HepG2 (cell line): Measurements from ENCODE around the gene PLPP3. TPM values are rescaled to one million over a fixed set of nuclear protein-coding genes. Genes with fewer than 3 reads are reported as not detected.

Experiments
- CBX5 ChIP-seq: sonication (generic); formaldehyde crosslinking; IDR thresholded peaks from 2 replicates; pipeline ENCODE4 v1.4.0; 2020; ENCODE audit warnings: missing genetic modification reagents, borderline replicate concordance
- ELF3 ChIP-seq: IDR thresholded peaks from 2 replicates; pipeline ENCODE4 v1.6.1; 2016; ENCODE audit warnings: missing genetic modification reagents, missing compliant biosample characterization
- ETV6 ChIP-seq: sonication (generic); formaldehyde crosslinking; conservative IDR thresholded peaks from 2 replicates; pipeline ENCODE4 v1.4.0; 2020; ENCODE audit warnings: missing genetic modification reagents
- HOXA9 ChIP-seq: sonication (generic); formaldehyde crosslinking; IDR thresholded peaks from 2 replicates; pipeline ENCODE4 v1.8.1; 2022; ENCODE audit warnings: missing genetic modification reagents, mild to moderate bottlenecking, moderate library complexity, borderline replicate concordance
- JUND ChIP-seq: sonication (generic); formaldehyde crosslinking; IDR thresholded peaks from 2 replicates; pipeline ENCODE4 v1.8.0; 2022; ENCODE audit warnings: mild to moderate bottlenecking, missing genetic modification reagents
- NKX3-1 ChIP-seq: sonication (generic); formaldehyde crosslinking; IDR thresholded peaks from 2 replicates; pipeline ENCODE4 v1.5.0; 2020; ENCODE audit warnings: missing genetic modification reagents
- PHF8 ChIP-seq: sonication (generic); formaldehyde crosslinking; IDR thresholded peaks from 2 replicates; pipeline ENCODE4 v1.5.0; 2020; ENCODE audit warnings: missing genetic modification reagents
- PITX1 ChIP-seq: sonication (generic); formaldehyde crosslinking; IDR thresholded peaks from 2 replicates; pipeline ENCODE4 v1.5.1; 2020; ENCODE audit warnings: mild to moderate bottlenecking, missing genetic modification reagents
- TCF12 ChIP-seq, 2 experiments: fragments of 450-650 bp in 1 of 2; sonication (generic) in 1 of 2; formaldehyde crosslinking in 1 of 2; IDR thresholded peaks; 2 replicates each; pipeline versions ENCODE4 v1.6.1 to v1.8.0; 2017 to 2022; ENCODE audit warnings: antibody characterized with exemption in 1 of 2, mild to moderate bottlenecking in 1 of 2, missing genetic modification reagents in 1 of 2, moderate library complexity in 1 of 2
- ZNF615 ChIP-seq: sonication (generic); formaldehyde crosslinking; IDR thresholded peaks from 2 replicates; pipeline ENCODE4 v1.5.0; 2020; ENCODE audit warnings: mild to moderate bottlenecking, missing genetic modification reagents, borderline replicate concordance
- ZNF724P ChIP-seq: sonication (generic); formaldehyde crosslinking; IDR thresholded peaks from 2 replicates; pipeline ENCODE4 v1.8.0; 2022; ENCODE audit warnings: missing genetic modification reagents, borderline replicate concordance
- ZNF772 ChIP-seq: sonication (generic); formaldehyde crosslinking; IDR thresholded peaks from 2 replicates; pipeline ENCODE4 v1.5.0; 2020; ENCODE audit warnings: mild to moderate bottlenecking, missing genetic modification reagents
- ZNF841 ChIP-seq: sonication (generic); formaldehyde crosslinking; IDR thresholded peaks from 2 replicates; pipeline ENCODE4 v1.8.1; 2023; ENCODE audit warnings: missing genetic modification reagents, borderline replicate concordance
- polyA plus RNA-seq, 8 experiments: library from polyadenylated mRNA; depleted of rRNA in 3 of 8; stranded (reverse) in 7 of 8; unstranded in 1 of 8; fragments of >200 nt; fragmentation: Illumina TruSeq in 4 of 8; extraction: Trizol in 4 of 8; gene quantifications; 2 replicates each; pipeline versions ENCODE4 v1.2.1 to v1.2.3, GENCODE V29; 2011 to 2016; ENCODE audit warnings: low read depth in 4 of 8, missing spikeins in 1 of 8, mixed read lengths in 1 of 8; ENCODE audit not compliant: insufficient read depth in 1 of 8
- total RNA-seq, 5 experiments: library from RNA; depleted of rRNA; stranded (reverse); fragments of >200 nt; fragmentation: Illumina TruSeq; extraction: Trizol; gene quantifications; 2 replicates each; pipeline ENCODE4 v1.2.3, GENCODE V29; 2016; ENCODE audit warnings: low read depth in 1 of 5
- TF ChIP-seq, protein P1 (sequence below): sonication (generic); formaldehyde crosslinking; IDR thresholded peaks from 2 replicates; pipeline ENCODE4 v1.4.0; 2020; ENCODE audit warnings: missing genetic modification reagents
- TF ChIP-seq, protein P2 (sequence below): sonication (generic); formaldehyde crosslinking; IDR thresholded peaks from 2 replicates; pipeline ENCODE4 v1.8.1; 2023; ENCODE audit warnings: mild to moderate bottlenecking, missing genetic modification reagents
- TF ChIP-seq, protein P3 (sequence below): sonication (generic); formaldehyde crosslinking; conservative IDR thresholded peaks from 2 replicates; pipeline ENCODE4 v1.4.0; 2020; ENCODE audit warnings: mild to moderate bottlenecking, missing genetic modification reagents, moderate library complexity
- TF ChIP-seq, protein P4 (sequence below): sonication (generic); formaldehyde crosslinking; IDR thresholded peaks from 2 replicates; pipeline ENCODE4 v1.5.1; 2020; ENCODE audit warnings: mild to moderate bottlenecking, missing genetic modification reagents, borderline replicate concordance

PLPP3 gene
- total and polyA plus RNA-seq, 2 of the 13 experiments (the other 11 are each of a cell fraction or from before 2014, with no cell fraction given), result 49.7 to 65.8 TPM

DNA sequence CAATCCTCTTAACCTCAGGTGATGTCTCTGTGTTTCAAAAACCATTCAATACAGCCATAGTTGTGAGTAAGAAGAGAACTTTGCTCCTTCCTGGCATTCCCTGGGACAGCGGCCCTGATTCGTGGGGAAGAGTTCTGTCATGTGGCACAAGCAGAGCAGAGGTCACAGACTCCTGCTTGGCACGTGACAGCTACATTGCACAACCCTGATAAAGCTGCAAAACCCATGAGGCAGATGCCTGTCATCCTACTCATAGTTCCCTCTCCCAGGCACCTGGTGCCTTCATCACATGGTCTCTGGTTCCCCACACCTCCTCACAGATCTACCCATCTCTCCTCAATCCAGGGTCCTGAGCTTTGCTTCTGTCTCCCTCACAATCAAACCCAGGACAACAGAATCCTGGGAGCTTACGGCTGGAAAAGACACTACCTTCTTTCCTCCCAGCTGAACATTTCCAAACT is 70.8 kb downstream of the PLPP3 start (continued):
- TF ChIP-seq, protein P1, sequence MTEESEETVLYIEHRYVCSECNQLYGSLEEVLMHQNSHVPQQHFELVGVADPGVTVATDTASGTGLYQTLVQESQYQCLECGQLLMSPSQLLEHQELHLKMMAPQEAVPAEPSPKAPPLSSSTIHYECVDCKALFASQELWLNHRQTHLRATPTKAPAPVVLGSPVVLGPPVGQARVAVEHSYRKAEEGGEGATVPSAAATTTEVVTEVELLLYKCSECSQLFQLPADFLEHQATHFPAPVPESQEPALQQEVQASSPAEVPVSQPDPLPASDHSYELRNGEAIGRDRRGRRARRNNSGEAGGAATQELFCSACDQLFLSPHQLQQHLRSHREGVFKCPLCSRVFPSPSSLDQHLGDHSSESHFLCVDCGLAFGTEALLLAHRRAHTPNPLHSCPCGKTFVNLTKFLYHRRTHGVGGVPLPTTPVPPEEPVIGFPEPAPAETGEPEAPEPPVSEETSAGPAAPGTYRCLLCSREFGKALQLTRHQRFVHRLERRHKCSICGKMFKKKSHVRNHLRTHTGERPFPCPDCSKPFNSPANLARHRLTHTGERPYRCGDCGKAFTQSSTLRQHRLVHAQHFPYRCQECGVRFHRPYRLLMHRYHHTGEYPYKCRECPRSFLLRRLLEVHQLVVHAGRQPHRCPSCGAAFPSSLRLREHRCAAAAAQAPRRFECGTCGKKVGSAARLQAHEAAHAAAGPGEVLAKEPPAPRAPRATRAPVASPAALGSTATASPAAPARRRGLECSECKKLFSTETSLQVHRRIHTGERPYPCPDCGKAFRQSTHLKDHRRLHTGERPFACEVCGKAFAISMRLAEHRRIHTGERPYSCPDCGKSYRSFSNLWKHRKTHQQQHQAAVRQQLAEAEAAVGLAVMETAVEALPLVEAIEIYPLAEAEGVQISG (CRISPR knock-in tag), result peak; percentile 93
- peak; percentile 84 for TF ChIP-seq ETV6
- no peak for TF ChIP-seq ZNF841 (CRISPR knock-in tag)
- peak; percentile 97 for TF ChIP-seq CBX5 (CRISPR knock-in tag)
- TF ChIP-seq ELF3 (CRISPR knock-in tag), result peak; percentile 96
- TF ChIP-seq HOXA9, result no peak
- TF ChIP-seq ZNF724P (CRISPR knock-in tag), result no peak
- no peak for TF ChIP-seq TCF12 (IDR thresholded peaks at IDR 0.05)
- peak; percentile 96 for TF ChIP-seq TCF12 (CRISPR knock-in tag; IDR thresholded peaks at IDR 0.05)
- TF ChIP-seq, protein P2, sequence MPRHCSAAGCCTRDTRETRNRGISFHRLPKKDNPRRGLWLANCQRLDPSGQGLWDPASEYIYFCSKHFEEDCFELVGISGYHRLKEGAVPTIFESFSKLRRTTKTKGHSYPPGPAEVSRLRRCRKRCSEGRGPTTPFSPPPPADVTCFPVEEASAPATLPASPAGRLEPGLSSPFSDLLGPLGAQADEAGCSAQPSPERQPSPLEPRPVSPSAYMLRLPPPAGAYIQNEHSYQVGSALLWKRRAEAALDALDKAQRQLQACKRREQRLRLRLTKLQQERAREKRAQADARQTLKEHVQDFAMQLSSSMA (CRISPR knock-in tag), result peak; percentile 85; the same call in 1 of the 2 replicates
- TF ChIP-seq, protein P3, sequence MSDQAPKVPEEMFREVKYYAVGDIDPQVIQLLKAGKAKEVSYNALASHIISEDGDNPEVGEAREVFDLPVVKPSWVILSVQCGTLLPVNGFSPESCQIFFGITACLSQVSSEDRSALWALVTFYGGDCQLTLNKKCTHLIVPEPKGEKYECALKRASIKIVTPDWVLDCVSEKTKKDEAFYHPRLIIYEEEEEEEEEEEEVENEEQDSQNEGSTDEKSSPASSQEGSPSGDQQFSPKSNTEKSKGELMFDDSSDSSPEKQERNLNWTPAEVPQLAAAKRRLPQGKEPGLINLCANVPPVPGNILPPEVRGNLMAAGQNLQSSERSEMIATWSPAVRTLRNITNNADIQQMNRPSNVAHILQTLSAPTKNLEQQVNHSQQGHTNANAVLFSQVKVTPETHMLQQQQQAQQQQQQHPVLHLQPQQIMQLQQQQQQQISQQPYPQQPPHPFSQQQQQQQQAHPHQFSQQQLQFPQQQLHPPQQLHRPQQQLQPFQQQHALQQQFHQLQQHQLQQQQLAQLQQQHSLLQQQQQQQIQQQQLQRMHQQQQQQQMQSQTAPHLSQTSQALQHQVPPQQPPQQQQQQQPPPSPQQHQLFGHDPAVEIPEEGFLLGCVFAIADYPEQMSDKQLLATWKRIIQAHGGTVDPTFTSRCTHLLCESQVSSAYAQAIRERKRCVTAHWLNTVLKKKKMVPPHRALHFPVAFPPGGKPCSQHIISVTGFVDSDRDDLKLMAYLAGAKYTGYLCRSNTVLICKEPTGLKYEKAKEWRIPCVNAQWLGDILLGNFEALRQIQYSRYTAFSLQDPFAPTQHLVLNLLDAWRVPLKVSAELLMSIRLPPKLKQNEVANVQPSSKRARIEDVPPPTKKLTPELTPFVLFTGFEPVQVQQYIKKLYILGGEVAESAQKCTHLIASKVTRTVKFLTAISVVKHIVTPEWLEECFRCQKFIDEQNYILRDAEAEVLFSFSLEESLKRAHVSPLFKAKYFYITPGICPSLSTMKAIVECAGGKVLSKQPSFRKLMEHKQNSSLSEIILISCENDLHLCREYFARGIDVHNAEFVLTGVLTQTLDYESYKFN (CRISPR knock-in tag), result peak; percentile 97
- peak; percentile 86 for TF ChIP-seq JUND (CRISPR knock-in tag)
- peak; percentile 95 for TF ChIP-seq PITX1 (CRISPR knock-in tag)
- TF ChIP-seq, protein P4, sequence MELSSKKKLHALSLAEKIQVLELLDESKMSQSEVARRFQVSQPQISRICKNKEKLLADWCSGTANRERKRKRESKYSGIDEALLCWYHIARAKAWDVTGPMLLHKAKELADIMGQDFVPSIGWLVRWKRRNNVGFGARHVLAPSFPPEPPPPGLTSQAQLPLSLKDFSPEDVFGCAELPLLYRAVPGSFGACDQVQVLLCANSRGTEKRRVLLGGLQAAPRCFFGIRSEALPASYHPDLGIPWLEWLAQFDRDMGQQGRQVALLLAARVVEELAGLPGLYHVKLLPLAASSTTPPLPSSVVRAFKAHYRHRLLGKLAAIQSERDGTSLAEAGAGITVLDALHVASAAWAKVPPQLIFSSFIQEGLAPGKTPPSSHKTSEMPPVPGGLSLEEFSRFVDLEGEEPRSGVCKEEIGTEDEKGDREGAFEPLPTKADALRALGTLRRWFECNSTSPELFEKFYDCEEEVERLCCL, result 0 out of 2 replicates have a peak, but pooled peaks have one; percentile 84
- TF ChIP-seq ZNF772, result peak; percentile 98
- TF ChIP-seq ZNF615 (CRISPR knock-in tag), result peak; percentile 75; the same call in 1 of the 2 replicates
- peak; percentile 51 for TF ChIP-seq PHF8 (CRISPR knock-in tag)
- TF ChIP-seq NKX3-1 (CRISPR knock-in tag), result peak; percentile 94
